B cell (primary cell): ENCODE data around the gene ARHGAP20. TPM values are rescaled to one million over a fixed set of nuclear protein-coding genes. Genes with fewer than 3 reads are reported as not detected.

ENCODE experiments used
- ATAC-seq: fragments of 200-7000 bp; cut with Tn5 transposase; one replicate; pipeline ENCODE4 v1.10.0; 2021; ENCODE audit warnings: low read depth, mild to moderate bottlenecking, moderate number of reproducible peaks, moderate library complexity
- CTCF ChIA-PET: fragments of 350-600 bp; sonication (Branson Sonifier 250); formaldehyde crosslinking; loops from one replicate; lab custom pipeline; 2021; ENCODE audit warnings: antibody characterized with exemption, inconsistent platforms; lab: Charles Lee
- POLR2A ChIA-PET: fragments of 350-600 bp; sonication (Branson Sonifier 250); formaldehyde crosslinking; loops from one replicate; lab custom pipeline; 2021; ENCODE audit warnings: antibody characterized with exemption; lab: Charles Lee
- DNase-seq: peaks from one replicate; pipeline ENCODE4 v3.0.0; 2013
- H2AFZ ChIP-seq: 2 replicates; pipeline ENCODE4 v1.6.1; 2012; ENCODE audit warnings: mild to moderate bottlenecking, low read depth, low read length; ENCODE audit not compliant: insufficient read depth, poor library complexity, severe bottlenecking
- H3K27ac ChIP-seq, 2 donors: 1 replicate in 1 of 2; 2 replicates in 1 of 2; pipeline ENCODE4 v1.5.1; 2012 to 2013; ENCODE audit warnings: low read length in 2 of 2, mild to moderate bottlenecking in 2 of 2, moderate library complexity in 1 of 2
- H3K27me3 ChIP-seq, 4 experiments: fragments of 200-600 bp in 1 of 4; sonication (generic) in 1 of 4; replicated peaks in 1 of 4; 1 replicate in 2 of 4; 2 replicates in 2 of 4; pipeline versions ENCODE4 v1.6.1 to v1.7.0; 2013 to 2016; ENCODE audit warnings: low read length in 3 of 4, mild to moderate bottlenecking in 2 of 4, mixed read lengths in 1 of 4, moderate library complexity in 1 of 4; ENCODE audit not compliant: insufficient read depth in 4 of 4, control insufficient read depth in 3 of 4; ENCODE audit errors: control extremely low read depth in 1 of 4
- H3K36me3 ChIP-seq, 2 experiments: replicated peaks in 1 of 2; 1 replicate in 1 of 2; 2 replicates in 1 of 2; pipeline versions ENCODE4 v1.6.1 to v1.7.1; 2013; ENCODE audit warnings: low read length in 1 of 2; ENCODE audit not compliant: insufficient read depth in 2 of 2, control insufficient read depth in 1 of 2; ENCODE audit errors: control extremely low read depth in 1 of 2, extremely low read depth in 1 of 2
- H3K4me1 ChIP-seq, 2 donors: fragments of 200-600 bp in 1 of 2; sonication (generic) in 1 of 2; 1 replicate in 1 of 2; 2 replicates in 1 of 2; pipeline versions ENCODE4 v1.5.1 to v1.6.1; 2013 to 2017; ENCODE audit warnings: low read length in 2 of 2; ENCODE audit not compliant: control insufficient read depth in 2 of 2, insufficient read depth in 2 of 2
- H3K4me2 ChIP-seq: replicated peaks from 2 replicates; pipeline ENCODE3; 2012; ENCODE audit warnings: mild to moderate bottlenecking, low read depth, low read length; ENCODE audit not compliant: poor library complexity, severe bottlenecking
- H3K4me3 ChIP-seq, 5 experiments: fragments of 200-600 bp in 1 of 5; sonication (generic) in 1 of 5; 1 replicate in 3 of 5; 2 replicates in 2 of 5; pipeline versions ENCODE4 v1.5.1 to v1.7.0; 2011 to 2016; ENCODE audit warnings: low read length in 4 of 5, mild to moderate bottlenecking in 4 of 5, low read depth in 2 of 5, control low read depth in 1 of 5, moderate library complexity in 1 of 5; ENCODE audit not compliant: insufficient read depth in 1 of 5; ENCODE audit errors: control extremely low read depth in 1 of 5, extremely low read depth in 1 of 5
- H3K79me2 ChIP-seq: fragments of 200-600 bp; sonication (generic); one replicate; pipeline ENCODE4 v1.6.0; 2016; ENCODE audit warnings: low read length; ENCODE audit not compliant: control insufficient read depth, insufficient read depth
- H3K9ac ChIP-seq: fragments of 200-600 bp; sonication (generic); 2 replicates; pipeline ENCODE4 v1.6.1; 2017; ENCODE audit warnings: mild to moderate bottlenecking, low read length, moderate library complexity
- H3K9me3 ChIP-seq, 3 donors: one replicate each; pipeline versions ENCODE4 v1.6.1 to v1.7.1; 2013; ENCODE audit warnings: low read length in 2 of 3; ENCODE audit not compliant: control insufficient read depth in 2 of 3, insufficient read depth in 1 of 3; ENCODE audit errors: control extremely low read depth in 1 of 3
- H4K20me1 ChIP-seq: 2 replicates; pipeline ENCODE4 v1.6.0; 2012; ENCODE audit warnings: mild to moderate bottlenecking, low read length; ENCODE audit not compliant: insufficient read depth, control insufficient read depth, poor library complexity, severe bottlenecking
- H3K27ac Mint-ChIP-seq: one replicate; pipeline ENCODE4 v1.8.0; 2021; ENCODE audit warnings: mixed read lengths
- H3K27me3 Mint-ChIP-seq: one replicate; pipeline ENCODE4 v1.8.0; 2021; ENCODE audit warnings: mixed read lengths
- H3K4me1 Mint-ChIP-seq: one replicate; pipeline ENCODE4 v1.8.0; 2021; ENCODE audit warnings: mixed read lengths
- H3K4me3 Mint-ChIP-seq: one replicate; pipeline ENCODE4 v1.8.0; 2021; ENCODE audit warnings: mixed read lengths
- H3K9me3 Mint-ChIP-seq: one replicate; pipeline ENCODE4 v1.8.0; 2022; ENCODE audit warnings: mixed read lengths; ENCODE audit not compliant: insufficient read depth
- CTCF ChIP-seq: fragments of 200-600 bp; IDR thresholded peaks from one replicate; pipeline ENCODE4 v1.8.0; 2022; ENCODE audit warnings: antibody characterized with exemption, mild to moderate bottlenecking
- EZH2 ChIP-seq: IDR thresholded peaks from 2 replicates; pipeline ENCODE4 v1.6.1; 2012; ENCODE audit warnings: borderline replicate concordance, low read depth, mild to moderate bottlenecking, moderate library complexity, low read length; ENCODE audit not compliant: insufficient read depth, poor library complexity, severe bottlenecking
- WGBS: methylation state at CpG from one replicate; pipeline ENCODE4 v1.1.5; 2013; ENCODE audit warnings: missing lambda C conversion rate; ENCODE audit not compliant: insufficient coverage; 5-methylcytosine and 5-hydroxymethylcytosine counted together
- intact Hi-C: fragments of 100-400 bp; cut with micrococcal nuclease; formaldehyde crosslinking; loops from one replicate; pipeline ENCODE4 v1.10.0; 2022
- polyA plus RNA-seq: library from polyadenylated mRNA; depleted of rRNA; stranded (reverse); fragments of >200 nt; gene quantifications from 2 replicates; pipeline ENCODE4 v1.2.3, GENCODE V29; 2012
- total RNA-seq, 2 donors: library from RNA; stranded (reverse); fragments of 120-200 nt in 1 of 2; gene quantifications; 1 replicate in 1 of 2; 2 replicates in 1 of 2; pipeline versions ENCODE4 v1.2.3 to v1.2.4, GENCODE V29; 2013 to 2022

Gene ARHGAP20
- total and polyA plus RNA-seq, 2 donors (not counting 1 experiment from before 2014, with no cell fraction given), result 0.54 to 0.91 TPM

GRCh38 chr11:110755941-110756340 is 43.7 kb upstream of the ARHGAP20 start:
- Histone ChIP-seq H3K27me3 (peaks cover 0 to 4% (median 0%) of the 10 kb centered on the region in 4 experiments), H3K4me1 (no peaks in the 10 kb centered on the region), H3K4me3 (no peak overlapping the region), H3K9ac (no peak overlapping the region), H3K79me2 (no peaks in the 10 kb centered on the region), H3K4me2 (no peak overlapping the region), H3K27ac (no peak overlapping the region), H3K36me3 (no peaks in the 10 kb centered on the region), H2AFZ (no peak overlapping the region), H4K20me1 (no peaks in the 10 kb centered on the region), H3K9me3 (peaks cover 0 to 21% (median 2%) of the 10 kb centered on the region in 3 donors)
- TF ChIP-seq CTCF (no peak), EZH2 (no peak)
- no CpG with 5 or more reads among the region's 3 CpGs for WGBS
- ATAC-seq, result no peak
- Mint-ChIP-seq H3K4me1 (no peaks in the 10 kb centered on the region), H3K27ac (no peak overlapping the region), H3K27me3 (peaks cover 43% of the 10 kb centered on the region), H3K4me3 (no peak overlapping the region), H3K9me3 (peaks cover 11% of the 10 kb centered on the region)
- no peak for DNase-seq
- ChIA-PET CTCF (interaction anchor here (1.4 kb wide), 1 partner anchor 10 kb away, joined by 3 read pairs; no protein-coding TSS in a partner anchor), POLR2A (no interaction called here)
- intact Hi-C loops, result no loop called here

- ChIA-PET CTCF (no interaction called here), POLR2A (no interaction called here)
- Mint-ChIP-seq H3K27me3 (peaks cover 52% of the 10 kb centered on the region), H3K4me3 (no peak overlapping the region), H3K4me1 (no peaks in the 10 kb centered on the region), H3K9me3 (peaks cover 14% of the 10 kb centered on the region), H3K27ac (no peak overlapping the region)
- no peak overlapping the region for H2AFZ ChIP-seq
- intact Hi-C loops, result no loop called here
- no peaks in the 10 kb centered on the region for H4K20me1 ChIP-seq
- no peak for ATAC-seq
- H3K4me2 ChIP-seq, result no peak overlapping the region
- H3K4me3 ChIP-seq, result no peak overlapping the region
- no peak overlapping the region for H3K27ac ChIP-seq
- TF ChIP-seq EZH2, result no peak
- no peak for TF ChIP-seq CTCF
- no peaks in the 10 kb centered on the region for H3K79me2 ChIP-seq
- DNase-seq, result no peak
- no peaks in the 10 kb centered on the region for H3K36me3 ChIP-seq
- H3K27me3 ChIP-seq, result no peaks in the 10 kb centered on the region
- H3K9me3 ChIP-seq, result peaks cover 0 to 21% (median 2%) of the 10 kb centered on the region in 3 donors
- H3K4me1 ChIP-seq, result no peaks in the 10 kb centered on the region
- H3K9ac ChIP-seq, result no peak overlapping the region
Measured at GRCh38 chr11:110752890-110753289, 40.7 kb upstream of the ARHGAP20 start.
